ENCODE data around the gene LIN9. TPM values are rescaled to one million over a fixed set of nuclear protein-coding genes. Genes with fewer than 3 reads are reported as not detected.

Gene LIN9, protein sequence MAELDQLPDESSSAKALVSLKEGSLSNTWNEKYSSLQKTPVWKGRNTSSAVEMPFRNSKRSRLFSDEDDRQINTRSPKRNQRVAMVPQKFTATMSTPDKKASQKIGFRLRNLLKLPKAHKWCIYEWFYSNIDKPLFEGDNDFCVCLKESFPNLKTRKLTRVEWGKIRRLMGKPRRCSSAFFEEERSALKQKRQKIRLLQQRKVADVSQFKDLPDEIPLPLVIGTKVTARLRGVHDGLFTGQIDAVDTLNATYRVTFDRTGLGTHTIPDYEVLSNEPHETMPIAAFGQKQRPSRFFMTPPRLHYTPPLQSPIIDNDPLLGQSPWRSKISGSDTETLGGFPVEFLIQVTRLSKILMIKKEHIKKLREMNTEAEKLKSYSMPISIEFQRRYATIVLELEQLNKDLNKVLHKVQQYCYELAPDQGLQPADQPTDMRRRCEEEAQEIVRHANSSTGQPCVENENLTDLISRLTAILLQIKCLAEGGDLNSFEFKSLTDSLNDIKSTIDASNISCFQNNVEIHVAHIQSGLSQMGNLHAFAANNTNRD
- 1 to 10 TPM; 8.6 to 9.8 TPM for total RNA-seq

DNA sequence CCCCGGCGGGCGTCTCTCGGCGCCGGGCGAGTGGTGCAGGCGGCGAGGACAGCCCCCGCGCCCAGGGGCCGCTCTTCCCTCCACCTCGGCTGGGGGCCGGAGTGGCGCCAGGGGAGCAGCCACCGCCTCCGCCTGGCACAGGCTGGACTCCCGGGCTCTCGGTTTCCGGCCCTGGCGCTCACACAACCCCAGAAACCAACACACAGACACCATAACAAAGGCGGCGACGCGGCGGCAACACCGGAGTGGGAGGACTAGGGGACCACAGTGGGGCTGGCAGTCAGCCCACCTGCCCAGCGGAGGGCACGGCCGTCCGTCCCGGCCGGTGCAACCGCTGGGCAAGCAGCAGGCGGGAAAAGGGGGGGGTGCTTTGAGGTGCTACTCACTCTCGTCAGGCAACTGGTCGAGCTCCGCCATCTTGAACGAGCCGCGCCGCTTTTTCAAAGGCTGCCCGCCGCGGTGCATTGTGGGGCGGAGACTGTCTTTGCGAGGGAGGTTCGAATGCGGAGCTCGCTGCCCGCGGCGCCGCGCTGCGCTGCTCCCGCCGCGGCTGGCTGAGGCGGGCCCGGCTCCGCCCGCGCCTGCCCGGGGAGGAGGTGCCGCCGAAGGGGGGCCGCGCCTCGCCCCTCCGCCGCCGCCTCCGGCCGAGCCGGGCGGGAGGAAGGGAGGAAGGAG lies at the start of gene LIN9:
LIN9 (minus strand) TSS at position 442 of the 675 bp plus-strand sequence; CDS start at position 417, 25 bp downstream.

DNA sequence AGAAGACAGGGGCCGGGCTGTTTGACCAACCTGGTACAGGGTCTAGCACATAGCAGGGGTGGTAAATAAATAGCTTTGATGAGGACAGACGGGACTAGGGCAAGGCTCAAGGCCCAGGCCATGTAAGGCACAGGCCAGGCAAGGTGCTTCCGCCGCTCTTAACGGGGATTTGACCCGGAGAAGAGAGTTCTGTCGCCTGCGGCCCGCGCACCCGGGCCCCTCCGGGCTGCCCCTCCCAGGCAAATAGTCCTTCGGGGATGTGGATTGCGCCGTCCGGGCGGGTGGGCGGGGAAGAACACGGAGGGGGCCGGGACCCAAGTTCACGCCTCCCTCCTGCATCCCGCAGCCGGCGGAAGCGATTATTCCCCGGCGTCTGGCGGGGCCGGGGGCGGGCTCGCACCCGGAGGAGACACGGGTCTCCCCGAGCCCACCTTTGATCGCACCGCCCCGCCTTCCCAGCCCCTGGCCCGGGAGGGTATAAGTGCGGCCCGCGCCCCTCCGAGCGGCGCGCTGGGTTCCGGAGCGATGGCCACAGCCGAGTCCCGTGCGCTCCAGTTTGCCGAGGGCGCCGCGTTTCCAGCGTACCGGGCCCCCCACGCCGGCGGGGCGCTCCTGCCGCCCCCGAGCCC lies 85.7 kb downstream of the LIN9 start, which contains the start of gene MIXL1:
MIXL1 (plus strand) TSS at position 508 of the 629 bp plus-strand sequence; CDS start at position 526, 18 bp downstream.

DNA sequence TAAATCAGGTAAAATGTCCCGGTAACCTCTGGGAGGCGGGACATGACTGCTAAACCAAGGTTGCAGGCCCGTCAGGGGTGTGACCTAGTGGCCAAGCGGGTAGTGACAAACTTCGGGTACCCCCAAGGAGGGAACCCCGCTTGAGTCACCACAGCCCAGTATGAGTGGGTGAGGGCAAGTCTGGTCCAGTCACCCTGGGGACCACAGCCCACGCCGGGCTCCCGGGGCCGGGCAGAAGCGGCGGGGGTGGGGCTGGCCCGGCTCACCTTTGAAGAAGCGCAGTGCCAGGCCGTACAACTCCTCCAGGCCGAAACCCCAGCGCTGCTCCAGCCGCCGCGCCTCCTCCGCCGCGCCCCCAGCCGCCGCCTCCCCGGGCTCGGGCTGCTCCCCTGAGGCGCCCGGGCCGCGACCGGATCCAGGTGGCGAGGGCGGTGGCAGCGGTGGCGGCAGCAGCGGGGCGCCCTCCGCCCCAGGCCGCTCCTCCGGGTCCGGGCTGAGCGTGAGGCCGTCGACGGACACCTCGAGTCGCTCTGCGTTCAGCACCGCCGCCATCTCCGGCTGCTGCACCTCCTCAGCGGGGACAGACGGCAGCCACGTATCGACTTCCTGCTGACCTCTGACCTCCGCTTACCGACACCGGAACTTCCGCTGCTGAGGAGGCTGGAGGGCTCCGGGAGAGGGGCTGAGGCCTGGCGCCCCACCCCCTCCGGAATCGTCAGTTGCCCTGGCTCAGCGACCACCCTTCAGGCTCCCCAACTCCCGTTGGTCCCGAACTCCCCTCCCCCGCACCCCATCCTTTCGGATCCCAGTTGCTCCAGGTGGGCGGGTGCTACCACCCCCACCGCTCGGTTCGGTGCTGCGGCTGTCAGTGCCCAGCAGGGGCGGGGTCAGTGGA lies 122.6 kb downstream of the LIN9 start, which contains the start of gene ACBD3:
ACBD3 (minus strand) TSS at position 618 of the 895 bp plus-strand sequence; CDS start at position 552, 66 bp downstream.

Other genes with a start within 250 kb of the LIN9 start
- gene H3-3A, start 246.4 kb downstream of the LIN9 start, total RNA-seq: 100 to 1,000 TPM; 648 to 657 TPM
- 10 to 100 TPM; 21.5 to 22.4 TPM for gene ACBD3, start 122.4 kb downstream of the LIN9 start, total RNA-seq
- not detected for gene MIXL1, start 85.5 kb downstream of the LIN9 start, total RNA-seq
- gene PARP1, start 98.9 kb upstream of the LIN9 start, total RNA-seq: 100 to 1,000 TPM; 133 to 136 TPM
- gene STUM, start 239.6 kb upstream of the LIN9 start, total RNA-seq: not detected

Data from activated naive CD4-positive, alpha-beta T cell treated with anti-CD3 and anti-CD28 coated beads, Interleukin-2, amount 10 ng/mL, durations not matched to agents 5 hours and 36 hours (primary cell).